HepG2 (cell line): ENCODE measurements around the gene ETV6. TPM values are rescaled to one million over a fixed set of nuclear protein-coding genes. Genes with fewer than 3 reads are reported as not detected.

Experiments used
- ATAC-seq: fragments of 200-7000 bp; cut with Tn5 transposase; 3 replicates; pipeline ENCODE4 v1.9.1; 2020; ENCODE audit warnings: mild to moderate bottlenecking, moderate library complexity
- BruUV-seq: library from RNA; stranded (reverse); fragments of 400-500 nt; replicated peaks from 2 replicates; lab custom pipeline; 2021; lab: Mats Ljungman, UMichigan
- CTCF ChIA-PET: fragments of 300-600 bp; formaldehyde crosslinking; extraction: SDS; loops from one replicate; lab custom pipeline; 2021; ENCODE audit warnings: low total read pairs, inconsistent platforms, low intra/inter-chr PET ratio; lab: Yijun Ruan, JAX
- POLR2A ChIA-PET: fragments of 350-600 bp; sonication (Branson Sonifier 250); formaldehyde crosslinking; loops from one replicate; lab custom pipeline; 2020; ENCODE audit warnings: antibody characterized with exemption, inconsistent platforms; lab: Yijun Ruan, JAX
- DNase-seq: peaks from one replicate; pipeline ENCODE4 v3.0.0-alpha.2; 2015; ENCODE audit warnings: low spot score
- FAIRE-seq: peaks from 3 replicates; lab custom pipeline; 2011; peaks lifted over from hg19 to GRCh38; lab: Jason Lieb, UNC
- H2AFZ ChIP-seq: one replicate; pipeline ENCODE4 v1.6.1; 2011; ENCODE audit warnings: low read length, inconsistent platforms
- H3K27ac ChIP-seq: fragments of 300-600 bp; 3 replicates; pipeline ENCODE4 v1.8.0; 2011; ENCODE audit warnings: mixed run types, mild to moderate bottlenecking, mixed read lengths, low read length, inconsistent platforms; ENCODE audit not compliant: insufficient read depth; ENCODE audit errors: extremely low read length
- H3K27me3 ChIP-seq, 2 experiments: fragments of 200-600 bp in 1 of 2; 2 replicates in 1 of 2; 3 replicates in 1 of 2; pipeline versions ENCODE4 v1.6.0 to v1.8.0; 2011; ENCODE audit warnings: low read length in 2 of 2, mild to moderate bottlenecking in 2 of 2, moderate library complexity in 2 of 2, inconsistent platforms in 1 of 2; ENCODE audit not compliant: insufficient read depth in 2 of 2, control insufficient read depth in 1 of 2
- H3K36me3 ChIP-seq, 2 experiments: fragments of 200-600 bp in 1 of 2; replicated peaks in 1 of 2; 2 replicates in 1 of 2; 3 replicates in 1 of 2; pipeline versions ENCODE4 v1.5.1 to v1.8.0; 2011; ENCODE audit warnings: low read length in 2 of 2, inconsistent platforms in 1 of 2; ENCODE audit not compliant: insufficient read depth in 2 of 2, control insufficient read depth in 1 of 2
- H3K4me1 ChIP-seq: 2 replicates; pipeline ENCODE4 v1.5.1; 2012; ENCODE audit warnings: low read length, inconsistent platforms; ENCODE audit not compliant: insufficient read depth
- H3K4me2 ChIP-seq: 2 replicates; pipeline ENCODE4 v1.6.0; 2011; ENCODE audit warnings: low read depth, low read length, inconsistent platforms
- H3K4me3 ChIP-seq, 3 experiments: fragments of 200-600 bp in 1 of 3; sonication (generic), shearing (Covaris generic) in 1 of 3; replicated peaks in 1 of 3; 2 replicates each; pipeline ENCODE4 v1.5.1; 2011 to 2016; ENCODE audit warnings: low read length in 3 of 3, inconsistent platforms in 2 of 3, low read depth in 2 of 3, mild to moderate bottlenecking in 2 of 3, control low read depth in 1 of 3, mixed read lengths in 1 of 3; ENCODE audit not compliant: insufficient read depth in 1 of 3
- H3K79me2 ChIP-seq: one replicate; pipeline ENCODE4 v1.6.1; 2011; ENCODE audit warnings: low read length, inconsistent platforms; ENCODE audit not compliant: insufficient read depth
- H3K9ac ChIP-seq: 2 replicates; pipeline ENCODE4 v1.6.0; 2011; ENCODE audit warnings: mild to moderate bottlenecking, low read depth, low read length, inconsistent platforms; ENCODE audit not compliant: insufficient read depth
- H3K9me3 ChIP-seq: 2 replicates; pipeline ENCODE4 v1.5.1; 2012; ENCODE audit warnings: mild to moderate bottlenecking, low read length
- H4K20me1 ChIP-seq: 2 replicates; pipeline ENCODE4 v1.6.0; 2011; ENCODE audit warnings: inconsistent platforms, mild to moderate bottlenecking, low read length, moderate library complexity; ENCODE audit not compliant: insufficient read depth
- GATA4 ChIP-seq: sonication (generic); IDR thresholded peaks from 2 replicates; pipeline ENCODE4 v1.6.1; 2016; ENCODE audit warnings: antibody characterized with exemption, low read depth, borderline replicate concordance
- KLF12 ChIP-seq: sonication (generic); formaldehyde crosslinking; IDR thresholded peaks from 2 replicates; pipeline ENCODE4 v1.4.0; 2020; ENCODE audit warnings: missing genetic modification reagents, borderline replicate concordance
- NFRKB ChIP-seq: fragments of 450-650 bp; IDR thresholded peaks from 2 replicates; pipeline ENCODE4 v1.6.1; 2017
- PRMT3 ChIP-seq: sonication (generic); formaldehyde crosslinking; IDR thresholded peaks from 2 replicates; pipeline ENCODE4 v1.8.1; 2022; ENCODE audit warnings: low read depth, mild to moderate bottlenecking, moderate library complexity, missing genetic modification reagents, borderline replicate concordance
- RAD21 ChIP-seq: fragments of 450-650 bp; formaldehyde crosslinking; IDR thresholded peaks from 2 replicates; pipeline ENCODE4 v1.5.0; 2020; ENCODE audit warnings: mild to moderate bottlenecking
- SMC3 ChIP-seq: IDR thresholded peaks from 2 replicates; pipeline ENCODE4 v1.6.1; 2011; ENCODE audit warnings: low read length, improper control_type of control experiment
- SPEN ChIP-seq: sonication (generic); formaldehyde crosslinking; IDR thresholded peaks from 2 replicates; pipeline ENCODE4 v1.5.1; 2020; ENCODE audit warnings: low read depth, mild to moderate bottlenecking, missing genetic modification reagents
- STAG1 ChIP-seq: sonication (generic); formaldehyde crosslinking; IDR thresholded peaks from 2 replicates; pipeline ENCODE4 v1.4.0; 2020; ENCODE audit warnings: missing genetic modification reagents
- TBP ChIP-seq: sonication (generic); formaldehyde crosslinking; IDR thresholded peaks from 2 replicates; pipeline ENCODE4 v1.5.0; 2020; ENCODE audit warnings: missing genetic modification reagents
- ZNF362 ChIP-seq: sonication (generic); formaldehyde crosslinking; IDR thresholded peaks from 2 replicates; pipeline ENCODE4 v1.4.0; 2020; ENCODE audit warnings: missing genetic modification reagents, mild to moderate bottlenecking, borderline replicate concordance
- WGBS: methylation state at CpG from one replicate; pipeline ENCODE4 v1.1.6; 2017; ENCODE audit warnings: low lambda C conversion rate; 5-methylcytosine and 5-hydroxymethylcytosine counted together
- in situ Hi-C: cut with HindIII; loops from 2 replicates; pipeline ENCODE4 v1.10.0; 2017; ENCODE audit warnings: low pct_unique_long_range_greater_than_20kb; ENCODE audit not compliant: extremely low pct_ligation_motif_present
- intact Hi-C: fragments of 100-400 bp; cut with micrococcal nuclease; formaldehyde crosslinking; loops from one replicate; pipeline ENCODE4 v1.10.0; 2022; ENCODE audit not compliant: unreplicated experiment
- polyA plus RNA-seq, 8 experiments: library from polyadenylated mRNA; depleted of rRNA in 3 of 8; stranded (reverse) in 7 of 8; unstranded in 1 of 8; fragments of >200 nt; fragmentation: Illumina TruSeq in 4 of 8; extraction: Trizol in 4 of 8; gene quantifications; 2 replicates each; pipeline versions ENCODE4 v1.2.1 to v1.2.3, GENCODE V29; 2011 to 2016; ENCODE audit warnings: low read depth in 4 of 8, missing spikeins in 1 of 8, mixed read lengths in 1 of 8; ENCODE audit not compliant: insufficient read depth in 1 of 8
- total RNA-seq, 5 experiments: library from RNA; depleted of rRNA; stranded (reverse); fragments of >200 nt; fragmentation: Illumina TruSeq; extraction: Trizol; gene quantifications; 2 replicates each; pipeline ENCODE4 v1.2.3, GENCODE V29; 2016; ENCODE audit warnings: low read depth in 1 of 5

ETV6 gene
- total and polyA plus RNA-seq, 2 of the 13 experiments (the other 11 are each of a cell fraction or from before 2014, with no cell fraction given): 2.2 to 3.0 TPM

- intact Hi-C loops: loop anchor here (5.0 kb wide), 1 partner anchor 310 kb away; no protein-coding TSS in a partner anchor
- Histone ChIP-seq H4K20me1 (no peaks in the 10 kb centered on the region), H3K27me3 (no peaks in the 10 kb centered on the region), H3K27ac (no peak overlapping the region), H3K79me2 (no peaks in the 10 kb centered on the region), H2AFZ (no peak overlapping the region), H3K9ac (no peak overlapping the region), H3K4me1 (peaks cover 17% of the 10 kb centered on the region), H3K9me3 (no peaks in the 10 kb centered on the region), H3K4me2 (no peak overlapping the region), H3K4me3 (no peak overlapping the region), H3K36me3 (no peaks in the 10 kb centered on the region; a peak in 2 of 5 replicates)
- no peak for FAIRE-seq
- ChIA-PET POLR2A (interaction anchor here (0.6 kb wide), 1 partner anchor 40 kb away, joined by 3 read pairs; no protein-coding TSS in a partner anchor), CTCF (interaction anchor here (1.1 kb wide), 1 partner anchor 310 kb away, joined by 5 read pairs; no protein-coding TSS in a partner anchor)
- peak; percentile 66 for ATAC-seq
- BruUV-seq: no TSS peak
- TF ChIP-seq GATA4: no peak
- TF ChIP-seq TBP (CRISPR knock-in tag): no peak
- no peak for TF ChIP-seq SPEN (CRISPR knock-in tag)
- TF ChIP-seq SMC3: peak; percentile 64
- peak; percentile 41; the same call in 1 of the 2 replicates for TF ChIP-seq STAG1 (CRISPR knock-in tag)
- TF ChIP-seq PRMT3 (CRISPR knock-in tag): no peak
- peak; percentile 41; the same call in 1 of the 2 replicates for TF ChIP-seq RAD21 (CRISPR knock-in tag)
- TF ChIP-seq KLF12 (CRISPR knock-in tag): no peak
- TF ChIP-seq ZNF362 (CRISPR knock-in tag): peak; percentile 90
- no peak for TF ChIP-seq NFRKB
- 85% methylated on average over 9 of the region's 9 CpGs for WGBS
- in situ Hi-C loops: no loop called here
- DNase-seq: peak; percentile 34
Measured at GRCh38 chr12:11891754-11892386, 242.4 kb downstream of the ETV6 start.
